NK-92 (cell line): Measurements from ENCODE around the gene PSMD14.
A peak's percentile ranks its signal among the peaks of the same experiment; 100 is the strongest.
"Not testable (repeated sequence)": the region's sequence is repeated elsewhere in the genome, so short reads cannot be mapped to it uniquely, and the experiment has no call there.

Experiments used
- DNase-seq: peaks from one replicate; lab custom pipeline; 2025; ENCODE audit not compliant: unreplicated experiment; lab: John Stamatoyannopoulos, UW

The PSMD14 gene

DNA sequence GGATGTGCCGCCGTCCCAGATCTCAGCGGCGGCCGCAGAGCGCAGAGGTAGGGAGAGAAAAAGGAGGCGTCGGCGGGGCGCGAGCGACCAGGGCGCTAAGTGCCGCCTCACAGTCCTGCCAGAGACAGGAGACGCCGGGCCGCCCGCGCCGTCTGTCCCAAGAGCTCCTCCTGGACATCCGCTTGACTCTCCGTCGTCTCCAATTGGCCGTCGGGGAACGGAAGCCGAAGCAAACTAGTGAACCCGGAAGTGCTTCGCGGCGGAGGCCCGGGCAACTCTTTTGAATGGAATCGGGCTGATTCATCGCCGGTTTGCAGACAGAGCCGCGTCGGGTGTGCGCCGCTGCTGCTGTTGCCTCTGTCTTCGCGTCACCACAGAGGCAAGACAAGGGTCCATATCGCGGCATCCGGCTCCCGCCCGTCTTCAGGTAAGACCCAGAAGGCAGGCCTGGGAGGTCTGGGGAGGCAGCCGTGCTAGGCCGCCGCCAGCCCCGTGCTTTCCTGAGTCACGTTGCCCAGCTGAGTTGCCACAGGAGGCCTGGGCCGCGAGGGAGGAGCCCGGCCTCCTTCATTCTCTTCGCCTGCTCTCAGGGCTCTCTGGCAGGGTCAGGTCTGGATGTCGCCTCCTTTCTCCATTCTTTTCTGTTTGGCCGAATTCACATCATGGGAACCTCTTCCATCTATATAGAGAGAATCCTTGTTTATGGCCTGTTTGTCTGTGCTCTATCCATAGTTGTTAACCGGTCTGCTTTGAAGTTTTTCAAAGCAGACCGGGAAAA lies at the start of gene PSMD14:
PSMD14 (plus strand) TSS at position 248 of the 778 bp plus-strand sequence. CDS start 10,401 bp downstream, outside the sequence.
- DNase-seq: peak; percentile 35

DNA sequence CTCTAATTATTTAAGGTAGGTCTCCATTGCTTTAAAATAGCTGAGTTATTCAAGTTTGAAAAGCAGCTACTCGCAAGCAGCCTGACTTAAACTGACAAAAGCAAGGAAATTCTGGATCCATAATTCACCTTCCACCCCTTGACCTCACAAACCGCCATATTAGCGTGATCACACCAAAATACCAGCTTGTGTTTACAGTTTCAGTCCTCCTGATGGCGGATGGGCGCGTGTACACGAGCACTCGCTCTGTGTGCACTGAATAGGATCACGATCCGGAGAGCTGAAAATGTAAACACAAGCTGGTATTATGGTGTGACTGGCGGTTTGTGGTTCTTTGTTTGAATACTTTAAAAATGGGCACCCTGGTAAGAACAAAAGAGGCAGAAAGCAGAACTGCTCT lies 42.4 kb upstream of the PSMD14 start:
- no peak for DNase-seq

DNA sequence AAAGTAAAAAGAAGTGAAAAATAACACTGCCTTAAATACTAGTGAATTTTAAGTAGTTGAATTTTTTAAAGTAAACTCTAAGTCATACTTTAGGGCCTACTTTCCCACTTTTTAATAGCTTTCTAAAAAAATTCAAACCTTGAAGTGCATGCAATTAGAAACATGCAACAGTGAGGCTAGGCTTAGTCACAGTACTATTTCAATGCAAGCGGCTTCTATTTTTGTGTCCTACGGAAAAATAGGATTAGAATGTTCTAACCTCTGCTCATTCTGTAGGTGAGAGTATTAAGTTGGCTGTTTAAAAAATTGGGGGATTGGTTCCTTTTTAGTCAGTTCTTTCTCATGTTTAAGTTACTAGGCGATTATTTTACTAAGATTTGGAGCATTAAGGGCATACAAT lies 39.1 kb upstream of the PSMD14 start:
- no peak for DNase-seq

DNA sequence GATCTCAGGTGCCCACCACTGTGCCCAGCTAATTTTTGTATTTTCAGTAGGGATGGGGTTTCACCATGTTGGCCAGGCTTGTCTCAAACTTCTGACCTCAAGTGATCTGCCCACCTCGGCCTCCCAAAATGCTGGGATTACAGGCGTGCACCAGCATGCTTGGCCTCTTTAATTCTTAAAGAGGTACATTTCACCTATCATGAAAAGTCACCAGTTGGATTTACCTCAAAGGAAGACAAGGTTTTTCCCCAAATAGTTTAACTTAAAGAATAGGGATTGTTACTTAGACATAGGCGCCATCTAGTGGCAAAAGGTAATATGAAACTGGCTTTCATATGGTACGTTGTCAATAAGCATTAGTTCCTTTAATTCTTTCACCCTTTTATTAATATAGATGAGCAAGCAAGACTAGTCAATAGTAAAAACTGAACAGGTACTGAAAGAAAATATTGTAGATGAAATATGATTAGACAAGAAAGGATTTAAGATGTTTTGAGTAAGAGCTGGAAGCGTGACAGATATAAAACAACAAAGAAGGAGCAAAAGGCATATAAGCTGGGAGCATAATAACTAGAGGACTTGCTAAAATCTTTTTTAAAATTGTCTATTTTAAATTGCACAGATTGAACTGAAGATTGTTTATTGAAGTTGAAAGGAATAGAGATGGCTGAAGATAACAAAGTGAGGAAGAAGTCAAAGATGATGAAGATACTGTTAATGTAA lies 35.0 kb upstream of the PSMD14 start:
- DNase-seq: no peak

DNA sequence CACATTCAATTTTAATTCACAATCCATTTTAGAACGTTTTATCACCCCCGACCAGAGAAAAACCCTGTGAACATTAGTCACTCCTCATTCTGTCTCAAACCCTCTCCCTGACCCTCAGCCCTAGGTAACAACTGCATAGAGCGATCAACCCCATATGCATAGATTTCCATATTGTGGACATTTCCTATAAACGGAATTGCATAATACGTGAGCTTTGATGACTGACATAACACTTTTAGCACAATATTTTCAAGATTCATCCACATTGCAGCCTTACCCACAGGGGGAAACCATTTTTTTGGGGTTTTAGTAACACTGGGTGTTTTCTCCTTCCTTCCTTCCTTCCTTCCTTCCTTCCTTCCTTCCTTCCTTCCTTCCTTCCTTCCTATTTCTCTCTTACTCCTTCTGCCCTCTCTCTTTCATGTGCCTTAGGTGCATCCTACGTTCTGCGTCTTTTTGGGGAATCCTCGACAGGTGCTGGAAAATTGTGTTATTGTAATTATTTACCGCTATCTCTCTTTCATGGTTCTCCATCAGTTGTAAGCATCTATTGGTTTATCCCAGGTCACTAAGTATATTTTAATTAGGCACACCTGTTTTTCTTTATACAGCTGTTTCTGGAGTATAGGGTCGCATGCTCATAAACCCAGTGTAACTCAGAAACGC lies 29.5 kb upstream of the PSMD14 start:
- DNase-seq: not testable (repeated sequence)

DNA sequence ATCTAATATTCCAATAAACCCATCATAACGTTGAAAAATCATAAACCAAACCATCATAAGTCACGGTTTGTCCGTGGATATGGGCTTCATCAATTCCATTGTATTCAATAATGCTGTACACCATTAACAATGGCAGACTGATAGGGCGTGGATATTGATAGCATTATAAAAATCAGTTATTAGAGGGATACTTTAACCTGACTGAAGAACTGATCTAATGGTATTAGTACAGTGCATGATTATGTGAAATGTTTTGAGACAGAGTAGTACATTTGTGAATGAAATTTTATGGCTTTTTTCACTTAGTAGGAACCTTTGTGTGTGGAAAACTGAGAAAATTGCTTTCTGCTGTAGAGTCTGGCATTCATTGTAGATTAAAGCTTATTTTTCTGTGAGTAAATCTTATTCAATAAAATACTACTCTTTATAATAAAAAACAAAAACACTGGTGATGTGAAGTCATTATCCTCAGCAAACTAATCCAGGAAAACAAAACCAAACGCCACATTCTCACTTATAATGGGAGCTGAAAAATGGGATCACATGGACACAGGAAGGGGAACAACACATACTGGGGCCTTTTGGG lies 28.9 kb upstream of the PSMD14 start:
- not testable (repeated sequence) for DNase-seq

DNA sequence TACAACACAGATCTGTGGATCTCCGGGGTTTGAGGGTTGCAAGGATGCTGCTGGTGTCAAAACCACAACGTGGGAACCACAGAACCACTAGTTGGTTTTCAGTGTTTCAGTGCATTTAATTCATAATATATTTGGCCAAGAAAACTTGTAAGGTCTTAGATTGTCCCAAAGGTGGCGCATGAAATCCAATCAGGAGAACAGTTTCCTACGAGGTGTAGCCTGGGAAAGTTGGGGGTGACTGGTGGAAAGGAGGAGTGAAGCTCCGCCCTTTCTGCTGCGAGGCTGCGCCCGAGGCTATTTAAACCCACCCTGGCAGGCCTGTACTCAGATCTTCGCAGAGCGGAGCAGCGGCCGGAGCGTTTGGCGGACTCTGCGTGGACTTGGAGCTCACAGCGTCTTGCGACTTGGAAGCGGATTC lies 27.3 kb upstream of the PSMD14 start:
- DNase-seq: not testable (repeated sequence)

DNA sequence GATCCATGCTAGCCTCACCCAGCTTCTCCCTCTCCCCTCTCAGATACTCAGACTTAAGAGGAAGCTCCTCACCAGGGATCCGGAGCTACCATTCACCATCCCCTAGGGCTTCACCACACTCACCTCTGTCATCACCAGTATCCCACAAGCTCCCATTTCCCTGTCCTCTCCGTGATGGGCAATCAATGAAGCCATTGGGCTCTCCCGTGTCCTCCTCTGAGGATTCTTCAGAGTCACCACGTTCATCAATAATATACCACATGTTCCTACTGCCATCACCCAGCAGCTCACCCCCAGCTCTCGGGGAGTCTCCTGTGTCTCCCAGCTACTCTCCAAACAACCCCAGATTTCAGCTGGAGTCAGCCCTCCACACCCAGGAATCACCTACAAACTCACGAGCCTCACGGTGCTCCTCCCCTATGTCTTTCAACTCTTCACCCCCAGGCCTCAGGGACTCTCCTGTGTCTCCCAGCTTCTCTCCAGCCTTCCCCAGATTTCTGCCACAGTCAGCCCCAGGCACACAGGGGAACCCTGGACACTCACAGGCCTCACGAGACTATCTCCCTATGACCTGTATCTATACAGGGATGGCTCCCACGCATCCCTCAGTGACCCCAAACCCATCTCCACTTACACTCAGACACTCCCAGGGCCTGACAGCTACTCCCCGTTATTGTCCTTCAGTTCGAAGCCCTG lies 26.5 kb upstream of the PSMD14 start:
- not testable (repeated sequence) for DNase-seq

DNA sequence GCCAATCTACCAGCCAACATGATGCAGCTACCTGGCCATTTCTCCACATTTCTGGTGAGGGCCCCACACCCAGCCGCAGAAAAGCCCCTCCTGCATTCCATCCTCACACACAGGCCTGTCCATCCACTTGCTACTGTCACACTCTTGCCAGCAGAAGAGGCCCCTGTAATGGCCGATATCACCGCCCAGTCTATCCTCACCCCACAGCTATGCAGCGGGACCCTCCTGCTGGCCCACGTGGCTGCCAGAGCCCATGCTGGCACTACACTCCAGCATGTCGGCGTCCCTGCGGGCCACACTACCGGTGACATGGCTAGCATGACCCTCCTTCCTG lies 25.9 kb upstream of the PSMD14 start:
- DNase-seq: not testable (repeated sequence)

DNA sequence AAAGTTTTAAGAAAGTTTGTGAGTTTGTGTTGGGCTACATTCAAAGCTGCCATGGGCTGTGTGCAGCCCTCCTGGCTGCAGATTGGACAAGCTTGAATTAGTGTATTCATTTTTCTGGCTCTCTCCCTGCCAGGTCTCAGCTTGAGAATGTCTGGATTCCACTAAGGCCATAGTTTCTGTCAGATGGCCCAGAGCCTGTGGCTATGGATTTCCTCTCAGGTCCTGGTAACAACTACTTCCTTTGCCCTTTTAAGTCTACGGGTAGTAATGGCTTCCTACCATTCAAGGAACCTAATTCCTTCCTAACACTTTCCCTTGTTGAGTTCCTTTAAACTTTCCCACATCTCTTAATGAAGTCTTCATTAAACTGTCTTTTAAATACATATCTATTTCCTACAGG lies 24.3 kb upstream of the PSMD14 start:
- DNase-seq: no peak

DNA sequence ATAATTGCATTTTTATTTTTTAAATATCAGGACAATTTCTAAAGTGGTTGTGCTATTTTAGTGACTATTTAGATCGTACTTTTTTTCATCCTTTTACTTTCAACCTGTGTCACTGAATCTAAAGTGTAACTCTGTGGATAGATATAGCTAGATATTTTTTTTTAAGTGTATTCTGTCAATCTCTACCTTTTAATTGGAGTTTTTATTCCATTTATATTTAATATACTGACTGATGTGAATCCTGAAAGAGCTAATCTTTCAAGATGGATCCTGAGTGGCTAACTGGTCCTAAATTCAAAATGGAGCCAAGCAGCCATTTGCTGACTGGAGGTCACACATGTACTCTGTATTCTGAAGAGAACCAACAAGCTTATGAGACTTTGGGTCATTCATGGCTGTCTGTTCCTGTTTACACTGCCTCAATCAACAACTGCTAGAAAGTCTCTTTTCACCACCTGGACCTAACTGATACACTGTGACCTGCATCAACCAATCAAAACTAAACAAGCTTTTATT lies 4.6 kb upstream of the PSMD14 start:
- no peak for DNase-seq

DNA sequence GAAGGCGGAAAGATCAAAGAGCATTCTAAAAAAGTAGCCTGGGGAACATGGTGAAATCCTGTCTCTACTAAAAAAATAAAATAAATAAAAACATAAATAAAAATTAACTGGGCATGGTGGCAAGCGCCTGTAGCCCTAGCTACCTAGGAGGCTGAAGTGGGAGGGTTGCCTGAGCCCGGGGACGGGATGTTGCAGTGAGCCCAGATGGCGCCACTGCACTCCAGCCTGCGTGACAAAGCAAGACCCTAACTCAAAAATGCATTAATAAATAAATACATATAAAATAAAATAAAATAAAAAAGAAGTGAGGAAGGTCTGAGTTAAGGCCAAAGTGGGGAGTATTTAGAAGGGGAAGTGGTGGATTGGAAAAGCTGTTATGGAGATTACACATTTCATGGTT lies 1.3 kb upstream of the PSMD14 start:
- no peak for DNase-seq

DNA sequence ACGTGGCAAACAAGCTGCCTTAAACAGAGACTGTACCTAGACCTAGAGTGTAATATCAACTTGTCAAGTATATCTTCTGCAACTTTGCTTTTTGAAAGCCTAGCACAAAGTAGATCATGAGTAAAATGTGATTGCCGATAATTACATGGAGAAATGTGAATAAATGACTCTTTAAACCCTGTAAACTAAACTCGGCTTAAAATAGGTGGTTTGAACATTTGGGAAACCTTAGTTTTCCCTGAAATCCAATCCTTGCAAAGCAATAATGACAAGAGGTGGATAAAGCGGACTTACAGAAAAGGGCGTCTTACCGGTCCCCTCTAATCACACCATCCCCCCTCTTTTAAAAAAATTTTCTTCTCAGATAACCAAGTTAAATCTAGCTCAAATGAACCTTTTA lies 549 bp upstream of the PSMD14 start:
- no peak for DNase-seq

DNA sequence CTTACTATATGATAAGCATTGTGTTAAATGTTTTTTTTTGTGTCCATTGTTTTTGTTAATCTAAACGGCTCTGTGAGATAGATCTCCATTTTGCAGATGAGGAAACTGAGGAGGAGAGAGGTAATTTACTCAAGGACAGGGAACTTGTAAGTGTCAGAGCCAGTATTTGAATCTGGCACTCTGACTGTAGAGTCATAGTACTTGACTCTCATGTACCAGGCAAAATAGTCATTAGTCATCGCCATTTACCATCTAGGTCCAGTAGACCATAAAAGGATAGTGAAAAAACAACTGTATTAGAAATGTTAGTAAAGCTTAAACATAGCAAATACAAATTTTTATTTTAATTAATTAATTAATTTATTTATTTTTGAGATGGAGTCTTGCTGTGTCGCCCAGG lies 4.8 kb downstream of the PSMD14 start:
- DNase-seq: no peak

DNA sequence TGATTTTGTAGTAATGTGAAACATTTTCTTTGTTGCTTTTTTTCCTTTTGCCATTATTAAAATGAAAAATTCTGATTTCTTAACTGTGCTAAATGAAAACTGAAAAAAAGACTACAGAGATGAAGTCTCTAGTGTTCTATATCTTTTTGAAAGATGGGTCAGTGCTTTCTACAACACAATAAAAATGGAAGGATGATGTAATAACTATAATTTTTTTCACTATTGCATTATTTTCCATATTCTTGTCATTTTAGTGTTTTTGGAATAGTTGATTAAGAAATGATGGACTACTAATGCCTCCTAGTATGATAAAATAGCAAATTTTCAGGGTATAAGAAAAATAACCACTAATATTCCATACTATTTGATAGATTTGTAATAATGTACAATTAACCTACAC lies 7.2 kb downstream of the PSMD14 start:
- DNase-seq: no peak

DNA sequence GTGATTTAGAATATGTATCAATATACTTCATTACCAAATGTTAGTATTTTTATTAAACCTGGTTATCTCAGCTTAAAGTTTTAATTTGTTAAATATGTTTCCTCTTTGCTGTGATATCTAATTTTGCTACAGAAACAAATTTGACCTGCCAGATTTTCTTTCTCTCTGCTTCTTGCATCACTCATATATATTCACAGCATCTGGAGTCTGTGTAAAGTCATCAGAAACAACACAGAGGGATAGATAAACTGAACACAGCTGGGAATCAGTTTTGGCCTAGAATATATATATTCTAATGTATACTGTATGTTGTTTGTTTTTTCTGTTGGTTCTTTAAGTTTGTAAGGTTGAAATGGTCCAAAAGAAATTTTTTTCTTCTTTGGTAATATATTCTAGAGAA lies 8.5 kb downstream of the PSMD14 start:
- DNase-seq: no peak

DNA sequence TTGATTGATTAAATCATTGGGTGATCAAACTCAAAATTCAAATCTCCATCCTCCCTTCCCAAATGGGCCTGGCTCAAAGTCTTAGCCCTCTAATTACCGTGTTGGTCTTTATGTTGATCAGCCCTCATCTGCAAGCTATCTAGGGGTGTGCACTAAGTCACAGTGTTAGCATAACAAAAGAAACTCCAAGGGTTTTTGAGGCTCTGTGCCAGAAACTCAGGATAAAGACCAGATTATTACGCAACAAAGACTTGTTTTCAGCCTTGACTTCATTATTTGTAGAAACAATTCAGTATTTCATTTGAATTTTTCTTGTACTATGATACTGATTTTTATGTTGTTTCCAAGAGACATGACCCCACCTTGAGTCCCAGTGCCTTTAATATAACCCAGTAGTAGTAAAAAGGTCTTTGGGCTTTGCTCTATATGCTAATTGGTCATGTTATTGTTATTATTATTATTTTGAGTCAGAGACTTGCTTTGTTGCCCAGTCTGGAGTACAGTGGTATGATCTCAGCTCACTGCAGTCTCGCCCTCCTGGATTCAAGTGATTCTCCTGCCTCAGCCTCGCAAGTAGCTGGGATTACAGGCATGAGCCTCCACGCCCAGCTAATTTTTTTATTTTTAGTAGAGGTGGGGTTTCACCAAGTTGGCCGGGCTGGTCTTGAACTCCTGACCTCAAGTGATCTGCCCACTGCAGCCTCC lies 13.9 kb downstream of the PSMD14 start:
- DNase-seq: no peak

DNA sequence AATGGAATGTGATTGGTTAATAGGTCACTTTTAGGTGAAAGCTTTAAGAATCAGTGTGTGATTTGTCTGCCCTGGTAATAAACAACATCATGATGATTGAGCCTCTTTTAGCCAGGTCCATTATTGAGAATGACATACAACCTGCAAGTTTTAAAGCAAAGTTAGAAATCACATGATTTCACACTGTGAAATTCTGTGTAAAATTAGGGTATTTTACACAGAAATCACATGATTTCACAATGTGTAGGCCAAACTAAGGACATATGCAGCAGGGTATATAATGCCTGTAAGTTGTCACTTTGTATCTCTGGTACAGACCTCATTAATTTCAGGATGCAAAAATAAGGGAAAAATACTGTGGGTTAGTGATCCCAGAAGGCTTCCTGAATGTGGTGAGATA lies 16.7 kb downstream of the PSMD14 start:
- no peak for DNase-seq

DNA sequence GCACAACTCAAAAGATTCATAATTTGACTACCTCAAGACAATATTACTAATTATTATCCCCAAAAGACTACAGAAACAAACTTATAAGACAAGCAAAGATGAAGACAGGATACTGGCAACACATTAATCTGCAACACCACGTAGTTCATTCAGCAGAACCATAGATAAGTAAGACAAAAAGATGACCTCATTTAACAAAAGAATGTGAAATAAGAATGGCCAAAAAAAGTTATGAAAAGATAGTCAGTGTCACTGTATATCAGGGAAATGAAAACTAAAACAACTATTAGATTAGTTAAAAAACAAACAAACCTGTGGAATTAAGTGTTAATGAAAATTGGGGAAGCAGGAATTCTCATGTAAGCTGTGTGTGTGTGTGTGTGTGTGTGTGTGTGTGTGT lies 19.4 kb downstream of the PSMD14 start:
- DNase-seq: no peak

DNA sequence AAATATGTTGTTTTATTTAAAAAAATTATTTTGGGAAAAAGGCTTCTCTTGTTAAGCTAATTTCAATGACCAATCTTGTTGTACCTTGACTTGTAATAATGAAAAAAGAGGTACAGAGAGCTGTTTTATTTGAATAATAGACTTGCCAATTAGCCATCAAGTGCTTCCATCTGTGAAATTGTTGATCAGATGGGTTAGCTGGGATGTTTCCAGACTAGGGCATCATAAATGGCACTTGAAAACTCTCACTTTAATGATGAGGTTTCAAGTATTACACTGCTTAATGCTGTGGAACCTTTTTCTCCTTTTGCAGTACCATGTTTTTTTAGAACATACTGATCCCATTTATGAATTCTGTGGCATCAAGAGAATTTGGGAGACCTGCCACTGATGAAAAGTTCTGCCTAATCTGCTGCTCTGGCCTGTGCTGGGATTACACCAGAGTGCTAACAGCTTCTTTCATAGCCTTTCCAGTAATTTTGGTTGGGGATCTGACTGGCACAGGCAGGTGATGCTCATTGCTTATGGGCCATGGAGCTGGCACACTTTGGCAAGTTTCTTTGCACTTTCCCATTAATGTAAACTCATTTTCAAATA lies 24.2 kb downstream of the PSMD14 start:
- DNase-seq: no peak
